Bronchial epithelial cell (primary cell): ENCODE measurements around the gene ARID4B. TPM values are rescaled to one million over a fixed set of nuclear protein-coding genes. Genes with fewer than 3 reads are reported as not detected.

ENCODE experiments used
- DNase-seq: peaks from one replicate; pipeline ENCODE4 v3.0.0-alpha.2; 2010; ENCODE audit warnings: low read depth
- FAIRE-seq: peaks from 2 replicates; lab custom pipeline; 2011; peaks lifted over from hg19 to GRCh38; lab: Jason Lieb, UNC
- H3K27me3 ChIP-seq: 2 replicates; pipeline ENCODE4 v1.5.1; 2011; ENCODE audit warnings: low read length; ENCODE audit not compliant: control insufficient read depth, insufficient read depth
- H3K36me3 ChIP-seq: 2 replicates; pipeline ENCODE4 v1.5.1; 2011; ENCODE audit warnings: low read length; ENCODE audit not compliant: control insufficient read depth, insufficient read depth
- H3K4me3 ChIP-seq: 2 replicates; pipeline ENCODE4 v1.5.1; 2011; ENCODE audit warnings: mild to moderate bottlenecking, low read depth, low read length, control low read depth
- CTCF ChIP-seq: IDR thresholded peaks from 2 replicates; pipeline ENCODE4 v1.5.1; 2011; ENCODE audit warnings: mild to moderate bottlenecking, moderate library complexity, low read length, control low read depth, inconsistent platforms; ENCODE audit not compliant: insufficient read depth, severe bottlenecking
- total RNA-seq: library from RNA; depleted of rRNA; stranded (reverse); fragments of >200 nt; gene quantifications from 2 replicates; pipeline ENCODE4 v1.2.1, GENCODE V29; 2014

Gene ARID4B
- total RNA-seq, 1 donor from 2014 or later = 11.8 TPM

- no peaks in the 10 kb centered on the region for H3K27me3 ChIP-seq
- peaks cover 9% of the 10 kb centered on the region for H3K36me3 ChIP-seq
- DNase-seq (peak; percentile 95), FAIRE-seq (no peak)
- peak within 1 kb of the TSS; percentile 95 for H3K4me3 ChIP-seq
- no peak for TF ChIP-seq CTCF
These were observed 199.3 kb downstream of the ARID4B start, which contains the start of gene TOMM20 for GRCh38 chr1:235128456-235129328. Gene TOMM20, minus strand, starts transcription at chr1:235128837. Its CDS starts 122 bp downstream, at chr1:235128715.

- Histone ChIP-seq H3K36me3 (peaks cover 9% of the 10 kb centered on the region), H3K27me3 (no peaks in the 10 kb centered on the region), H3K4me3 (peak overlapping the region; percentile 95)
- TF ChIP-seq CTCF = no peak
- FAIRE-seq (no peak), DNase-seq (no peak)
These were observed 200.1 kb downstream of the ARID4B start for GRCh38 chr1:235127732-235128455.

DNA sequence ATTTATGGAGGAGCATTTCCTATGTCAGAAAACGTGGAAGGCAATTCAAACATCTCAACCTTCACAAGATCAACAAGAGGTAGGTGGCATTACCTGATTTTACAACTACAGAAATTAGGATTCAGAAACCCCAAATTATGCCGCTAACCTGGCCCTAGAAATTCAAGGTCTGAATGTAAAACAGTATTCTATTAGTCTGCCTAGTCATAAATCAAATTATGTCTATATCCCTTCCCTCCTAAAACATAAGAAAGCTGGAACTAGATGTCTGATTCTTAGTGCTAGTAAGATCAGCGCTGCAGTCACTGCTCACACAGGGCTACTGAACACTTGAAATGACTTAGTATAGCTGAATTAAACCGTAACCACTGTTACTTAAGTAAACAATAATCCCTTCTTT, 200.8 kb downstream of the ARID4B start:
- Histone ChIP-seq H3K4me3 (peak overlapping the region; percentile 95), H3K36me3 (peaks cover 9% of the 10 kb centered on the region), H3K27me3 (no peaks in the 10 kb centered on the region)
- TF ChIP-seq CTCF = no peak
- DNase-seq (peak; percentile 24), FAIRE-seq (no peak)

- Histone ChIP-seq H3K4me3 (no peak overlapping the region), H3K27me3 (no peaks in the 10 kb centered on the region), H3K36me3 (peaks cover 10% of the 10 kb centered on the region)
- DNase-seq (no peak), FAIRE-seq (no peak)
- no peak for TF ChIP-seq CTCF
These were observed 203.3 kb downstream of the ARID4B start for GRCh38 chr1:235124665-235125064.

GRCh38 chr1:235124111-235124510, 203.9 kb downstream of the ARID4B start:
- TF ChIP-seq CTCF = no peak
- DNase-seq = no peak
- Histone ChIP-seq H3K36me3 (peaks cover 10% of the 10 kb centered on the region), H3K27me3 (no peaks in the 10 kb centered on the region), H3K4me3 (no peak overlapping the region)
- no peak for FAIRE-seq
